Loucy (cell line): ENCODE results near the gene FGF14.

Experiments used
- H2AFZ ChIP-seq: fragments of 200-600 bp; sonication (generic); 2 replicates; pipeline ENCODE4 v1.6.0; 2016; ENCODE audit warnings: antibody characterized with exemption, mild to moderate bottlenecking, low read length, moderate library complexity
- H3F3A ChIP-seq: fragments of 200-600 bp; 2 replicates; pipeline ENCODE4 v1.6.0; 2016; ENCODE audit warnings: antibody characterized with exemption, low read depth, mild to moderate bottlenecking
- H3K27me3 ChIP-seq: fragments of 200-600 bp; sonication (generic); 2 replicates; pipeline ENCODE4 v1.6.1; 2014; ENCODE audit warnings: low read length, mild to moderate bottlenecking; ENCODE audit not compliant: insufficient read depth, poor library complexity, severe bottlenecking
- H3K36me3 ChIP-seq: fragments of 200-600 bp; sonication (generic); 2 replicates; pipeline ENCODE4 v1.6.1; 2016; ENCODE audit warnings: low read length; ENCODE audit not compliant: insufficient read depth
- H3K4me1 ChIP-seq: fragments of 200-600 bp; sonication (generic); 2 replicates; pipeline ENCODE4 v1.5.1; 2014; ENCODE audit warnings: low read length, mild to moderate bottlenecking; ENCODE audit not compliant: insufficient read depth, poor library complexity, severe bottlenecking
- H3K4me2 ChIP-seq: fragments of 200-600 bp; sonication (generic); 2 replicates; pipeline ENCODE4 v1.6.0; 2014; ENCODE audit warnings: antibody characterized with exemption, low read length, low read depth, mild to moderate bottlenecking; ENCODE audit not compliant: poor library complexity, severe bottlenecking
- H3K4me3 ChIP-seq: fragments of 200-600 bp; sonication (generic); 2 replicates; pipeline ENCODE4 v1.5.1; 2014; ENCODE audit warnings: low read length, mild to moderate bottlenecking, mixed read lengths; ENCODE audit not compliant: poor library complexity, severe bottlenecking
- H3K79me2 ChIP-seq: fragments of 200-600 bp; sonication (generic); 2 replicates; pipeline ENCODE4 v1.6.1; 2014; ENCODE audit warnings: low read length; ENCODE audit not compliant: insufficient read depth
- H3K9ac ChIP-seq: fragments of 200-600 bp; sonication (generic); 2 replicates; pipeline ENCODE4 v1.6.0; 2014; ENCODE audit warnings: mild to moderate bottlenecking, low read depth, low read length, moderate library complexity; ENCODE audit not compliant: poor library complexity, severe bottlenecking
- H3K9me2 ChIP-seq: fragments of 200-600 bp; sonication (generic); replicated peaks from 2 replicates; pipeline ENCODE4 v1.6.1; 2016; ENCODE audit warnings: low read depth, low read length, mixed read lengths
- H3K9me3 ChIP-seq: fragments of 200-600 bp; sonication (generic); 2 replicates; pipeline ENCODE4 v1.6.1; 2014; ENCODE audit warnings: mild to moderate bottlenecking, antibody characterized with exemption, low read length, low read depth; ENCODE audit not compliant: insufficient read depth
- H4K20me1 ChIP-seq: fragments of 200-600 bp; sonication (generic); 2 replicates; pipeline ENCODE4 v1.6.0; 2014; ENCODE audit warnings: antibody characterized with exemption, low read length, mild to moderate bottlenecking; ENCODE audit not compliant: insufficient read depth, poor library complexity, severe bottlenecking
- EZH2phosphoT487 ChIP-seq: fragments of 200-600 bp; IDR thresholded peaks from 2 replicates; pipeline ENCODE4 v1.6.1; 2018; ENCODE audit warnings: antibody characterized with exemption, mild to moderate bottlenecking, moderate library complexity, borderline replicate concordance
- TF ChIP-seq, protein P1 (sequence below): fragments of 200-600 bp; sonication (generic); conservative IDR thresholded peaks from 2 replicates; pipeline ENCODE4 v1.5.1; 2014; ENCODE audit warnings: mild to moderate bottlenecking, antibody characterized with exemption, low read length

The FGF14 gene

DNA sequence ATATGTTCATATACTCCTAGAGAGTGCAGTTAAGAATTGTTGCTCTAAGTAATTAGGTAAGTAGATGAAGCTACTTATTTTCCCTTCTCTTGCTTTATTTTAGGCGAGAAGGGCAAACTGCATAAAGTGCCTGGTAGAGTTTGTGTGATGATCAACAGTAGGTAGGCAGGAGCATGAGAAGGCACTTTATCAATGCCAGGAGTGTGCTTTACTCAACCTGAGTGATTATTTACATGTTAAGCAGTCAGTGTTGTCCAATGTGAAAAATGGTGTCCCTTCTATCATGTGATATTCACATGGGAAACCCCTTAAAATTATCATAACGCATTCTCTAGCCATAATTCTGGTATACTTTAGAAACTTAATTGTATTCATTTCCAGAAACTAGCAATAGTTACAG, 655.3 kb downstream of the FGF14 start:
- Histone ChIP-seq H3K9me3 (no peaks in the 10 kb centered on the region), H3K9ac (no peak overlapping the region), H3K9me2 (no peaks in the 10 kb centered on the region), H3K4me1 (no peaks in the 10 kb centered on the region), H3K4me2 (no peak overlapping the region), H3K79me2 (no peaks in the 10 kb centered on the region), H2AFZ (no peak overlapping the region), H3K4me3 (no peak overlapping the region), H3K36me3 (no peaks in the 10 kb centered on the region), H3K27me3 (no peaks in the 10 kb centered on the region), H4K20me1 (no peaks in the 10 kb centered on the region), H3F3A (no peaks in the 10 kb centered on the region)
- no peak for TF ChIP-seq EZH2phosphoT487
- TF ChIP-seq, protein P1, sequence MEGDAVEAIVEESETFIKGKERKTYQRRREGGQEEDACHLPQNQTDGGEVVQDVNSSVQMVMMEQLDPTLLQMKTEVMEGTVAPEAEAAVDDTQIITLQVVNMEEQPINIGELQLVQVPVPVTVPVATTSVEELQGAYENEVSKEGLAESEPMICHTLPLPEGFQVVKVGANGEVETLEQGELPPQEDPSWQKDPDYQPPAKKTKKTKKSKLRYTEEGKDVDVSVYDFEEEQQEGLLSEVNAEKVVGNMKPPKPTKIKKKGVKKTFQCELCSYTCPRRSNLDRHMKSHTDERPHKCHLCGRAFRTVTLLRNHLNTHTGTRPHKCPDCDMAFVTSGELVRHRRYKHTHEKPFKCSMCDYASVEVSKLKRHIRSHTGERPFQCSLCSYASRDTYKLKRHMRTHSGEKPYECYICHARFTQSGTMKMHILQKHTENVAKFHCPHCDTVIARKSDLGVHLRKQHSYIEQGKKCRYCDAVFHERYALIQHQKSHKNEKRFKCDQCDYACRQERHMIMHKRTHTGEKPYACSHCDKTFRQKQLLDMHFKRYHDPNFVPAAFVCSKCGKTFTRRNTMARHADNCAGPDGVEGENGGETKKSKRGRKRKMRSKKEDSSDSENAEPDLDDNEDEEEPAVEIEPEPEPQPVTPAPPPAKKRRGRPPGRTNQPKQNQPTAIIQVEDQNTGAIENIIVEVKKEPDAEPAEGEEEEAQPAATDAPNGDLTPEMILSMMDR: no peak

DNA sequence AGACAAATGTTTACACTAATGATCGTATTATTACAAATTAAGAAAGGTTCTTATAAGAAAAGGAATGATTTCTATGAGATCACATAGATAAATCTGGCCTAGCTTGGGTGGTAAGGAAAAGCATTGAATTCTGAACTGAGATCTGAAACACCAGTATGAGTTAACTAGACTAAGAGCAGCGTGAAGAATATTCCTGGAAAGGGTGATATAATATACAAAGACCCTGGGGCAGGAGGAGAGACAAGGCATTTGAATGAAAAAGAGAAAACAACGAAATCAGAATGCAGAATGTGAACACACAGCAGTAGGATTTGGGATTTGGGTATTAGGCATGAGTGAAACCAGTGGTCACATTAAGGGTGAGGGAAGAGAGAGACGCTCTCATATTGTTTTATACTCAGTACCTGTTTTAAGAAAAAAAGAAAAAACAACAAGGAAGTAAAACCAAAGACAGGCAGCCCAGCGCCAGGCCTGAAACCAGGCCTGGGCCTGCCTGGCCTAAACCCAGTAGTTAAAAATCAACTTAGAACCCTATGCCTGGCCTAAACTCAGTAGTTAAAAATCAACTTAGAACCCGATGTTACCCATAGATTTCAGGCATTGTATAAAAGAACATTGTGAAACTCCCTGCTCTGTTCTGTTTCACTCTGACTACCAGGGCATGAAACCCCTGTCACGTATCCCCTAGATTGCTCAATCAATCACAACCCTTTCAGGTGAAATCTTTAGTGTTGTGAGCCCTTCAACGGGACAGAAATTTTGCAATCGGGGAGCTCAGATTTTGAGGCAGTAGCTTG, 662.3 kb downstream of the FGF14 start:
- Histone ChIP-seq H3K27me3 (no peaks in the 10 kb centered on the region), H3K4me1 (no peaks in the 10 kb centered on the region), H3K4me2 (no peak overlapping the region)

DNA sequence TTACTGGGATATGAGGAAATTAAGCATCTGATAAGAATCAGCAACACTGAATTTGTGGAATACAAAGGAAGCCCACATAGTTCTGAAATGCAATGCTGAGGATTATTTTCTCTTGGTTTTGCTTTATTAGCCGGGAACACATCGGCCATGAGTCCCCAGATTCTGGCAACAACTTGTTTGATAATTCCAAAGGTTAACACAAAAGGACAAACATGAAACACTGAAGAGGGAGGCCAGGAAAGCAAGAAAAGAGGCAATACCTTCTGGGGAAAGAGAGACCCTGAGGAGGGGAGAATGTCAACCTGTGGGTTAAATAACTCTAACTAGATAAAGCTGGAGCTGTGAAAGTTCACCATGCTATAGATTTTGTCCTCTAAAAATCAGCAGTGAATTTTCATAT, 663.5 kb downstream of the FGF14 start:
- no peak for TF ChIP-seq EZH2phosphoT487
- TF ChIP-seq, protein P1: no peak
- no peak overlapping the region for H2AFZ ChIP-seq

More for the DNA sequence above, 662.3 kb downstream of the FGF14 start:
- Histone ChIP-seq H3K9ac (no peak overlapping the region), H3K9me3 (no peaks in the 10 kb centered on the region), H3K9me2 (no peaks in the 10 kb centered on the region), H3K36me3 (no peaks in the 10 kb centered on the region), H3K4me3 (no peak overlapping the region), H2AFZ (no peak overlapping the region), H3K79me2 (no peaks in the 10 kb centered on the region), H3F3A (no peaks in the 10 kb centered on the region), H4K20me1 (no peaks in the 10 kb centered on the region)
- TF ChIP-seq, protein P1: no peak
- no peak for TF ChIP-seq EZH2phosphoT487

More for the DNA sequence above, 663.5 kb downstream of the FGF14 start:
- Histone ChIP-seq H3K9me2 (no peaks in the 10 kb centered on the region), H3K9ac (no peak overlapping the region), H3K4me2 (no peak overlapping the region), H4K20me1 (no peaks in the 10 kb centered on the region), H3K4me3 (no peak overlapping the region), H3K27me3 (no peaks in the 10 kb centered on the region), H3K36me3 (no peaks in the 10 kb centered on the region), H3K79me2 (no peaks in the 10 kb centered on the region), H3F3A (no peaks in the 10 kb centered on the region), H3K4me1 (no peaks in the 10 kb centered on the region), H3K9me3 (no peaks in the 10 kb centered on the region)
